ENCODE data around the gene DLL4. TPM values are rescaled to one million over a fixed set of nuclear protein-coding genes. Genes with fewer than 3 reads are reported as not detected.

DLL4 gene
- total RNA-seq, 1 donor, result 0.09 TPM

Small RNAs within 50 kb of the gene (small RNA-seq; reads per million reads assigned to genes)
- gene ISCA1P4, result not detected

Other genes starting within 250 kb of the DLL4 start
- 2.9 and 12.1 TPM in 2 replicates for gene RAD51, start 234.2 kb upstream of the DLL4 start, total RNA-seq (ENCODE audit: low replicate concordance)
- gene RMDN3, start 174.1 kb upstream of the DLL4 start, total RNA-seq (ENCODE audit: low replicate concordance), result 18.0 and 54.0 TPM in 2 replicates
- 0.82 and 2.0 TPM in 2 replicates for gene GCHFR, start 165.3 kb upstream of the DLL4 start, total RNA-seq (ENCODE audit: low replicate concordance)
- 0.18 and 0.57 TPM in 2 replicates for gene C15orf62, start 159.4 kb upstream of the DLL4 start, total RNA-seq (ENCODE audit: low replicate concordance)
- 13.0 and 24.9 TPM in 2 replicates for gene ZFYVE19, start 122.3 kb upstream of the DLL4 start, total RNA-seq (ENCODE audit: low replicate concordance)
- 21.6 and 33.5 TPM in 2 replicates for gene DNAJC17, start 121.9 kb upstream of the DLL4 start, total RNA-seq (ENCODE audit: low replicate concordance)
- not detected in 2 replicates for gene PPP1R14D, start 100.6 kb upstream of the DLL4 start, total RNA-seq (ENCODE audit: low replicate concordance)
- gene SPINT1, start 85.3 kb upstream of the DLL4 start, total RNA-seq (ENCODE audit: low replicate concordance), result not detected in 2 replicates
- 0.82 TPM in 1 of 2 replicates, not detected in the other for gene RHOV, start 55.1 kb upstream of the DLL4 start, total RNA-seq (ENCODE audit: low replicate concordance)
- gene VPS18, start 34.9 kb upstream of the DLL4 start, total RNA-seq (ENCODE audit: low replicate concordance), result 32.2 and 57.4 TPM in 2 replicates
- 4.7 and 11.4 TPM in 2 replicates for gene CHAC1, start 24.1 kb downstream of the DLL4 start, total RNA-seq (ENCODE audit: low replicate concordance)
- 20.0 and 24.9 TPM in 2 replicates for gene INO80, start 186.9 kb downstream of the DLL4 start, total RNA-seq (ENCODE audit: low replicate concordance)